HepG2 (cell line): ENCODE results near the gene LRIG1. TPM values are rescaled to one million over a fixed set of nuclear protein-coding genes. Genes with fewer than 3 reads are reported as not detected.
A peak's percentile ranks its signal among the peaks of the same experiment; 100 is the strongest.

ENCODE experiments used
- DR1 ChIP-seq: sonication (generic); formaldehyde crosslinking; IDR thresholded peaks from 2 replicates; pipeline ENCODE4 v1.8.0; 2021; ENCODE audit warnings: mild to moderate bottlenecking, missing genetic modification reagents, inconsistent platforms
- FOXJ3 ChIP-seq: sonication (generic); formaldehyde crosslinking; IDR thresholded peaks from 2 replicates; pipeline ENCODE4 v1.4.0; 2020; ENCODE audit warnings: missing genetic modification reagents, mild to moderate bottlenecking, borderline replicate concordance
- GATAD1 ChIP-seq: IDR thresholded peaks from 2 replicates; pipeline ENCODE4 v1.6.1; 2016; ENCODE audit warnings: missing genetic modification reagents, missing compliant biosample characterization
- MATR3 ChIP-seq: sonication (generic); formaldehyde crosslinking; IDR thresholded peaks from 2 replicates; pipeline ENCODE4 v1.4.0; 2020; ENCODE audit warnings: missing genetic modification reagents
- NR2F2 ChIP-seq: IDR thresholded peaks from 2 replicates; pipeline ENCODE4 v1.6.1; 2012; ENCODE audit warnings: low read depth, inconsistent platforms, borderline replicate concordance
- SMAD1 ChIP-seq: sonication (generic); formaldehyde crosslinking; IDR thresholded peaks from 2 replicates; pipeline ENCODE4 v1.4.0; 2020; ENCODE audit warnings: missing genetic modification reagents, low read depth, mild to moderate bottlenecking, borderline replicate concordance
- SP1 ChIP-seq, 2 experiments: fragments of 450-650 bp in 1 of 2; sonication (generic) in 1 of 2; formaldehyde crosslinking in 1 of 2; IDR thresholded peaks; 2 replicates each; pipeline versions ENCODE4 v1.4.0 to v1.6.1; 2016 to 2020; ENCODE audit warnings: missing genetic modification reagents in 1 of 2
- TMF1 ChIP-seq: sonication (generic); formaldehyde crosslinking; IDR thresholded peaks from 2 replicates; pipeline ENCODE4 v1.8.1; 2022; ENCODE audit warnings: low read depth, missing genetic modification reagents
- ZFP36L2 ChIP-seq: sonication (generic); formaldehyde crosslinking; IDR thresholded peaks from 2 replicates; pipeline ENCODE4 v1.4.0; 2020; ENCODE audit warnings: missing genetic modification reagents
- ZNF260 ChIP-seq: sonication (generic); formaldehyde crosslinking; IDR thresholded peaks from 2 replicates; pipeline ENCODE4 v1.4.0; 2020; ENCODE audit warnings: missing genetic modification reagents, low read depth, mild to moderate bottlenecking, borderline replicate concordance
- ZNF34 ChIP-seq: sonication (generic); formaldehyde crosslinking; IDR thresholded peaks from 2 replicates; pipeline ENCODE4 v1.4.0; 2020; ENCODE audit warnings: mild to moderate bottlenecking, missing genetic modification reagents, borderline replicate concordance
- ZZZ3 ChIP-seq: sonication (generic); formaldehyde crosslinking; IDR thresholded peaks from 2 replicates; pipeline ENCODE4 v1.4.0; 2020; ENCODE audit warnings: missing genetic modification reagents, mild to moderate bottlenecking, borderline replicate concordance
- polyA plus RNA-seq, 8 experiments: library from polyadenylated mRNA; depleted of rRNA in 3 of 8; stranded (reverse) in 7 of 8; unstranded in 1 of 8; fragments of >200 nt; fragmentation: Illumina TruSeq in 4 of 8; extraction: Trizol in 4 of 8; gene quantifications; 2 replicates each; pipeline versions ENCODE4 v1.2.1 to v1.2.3, GENCODE V29; 2011 to 2016; ENCODE audit warnings: low read depth in 4 of 8, missing spikeins in 1 of 8, mixed read lengths in 1 of 8; ENCODE audit not compliant: insufficient read depth in 1 of 8
- total RNA-seq, 5 experiments: library from RNA; depleted of rRNA; stranded (reverse); fragments of >200 nt; fragmentation: Illumina TruSeq; extraction: Trizol; gene quantifications; 2 replicates each; pipeline ENCODE4 v1.2.3, GENCODE V29; 2016; ENCODE audit warnings: low read depth in 1 of 5
- TF ChIP-seq, protein P1 (sequence below): sonication (generic); formaldehyde crosslinking; IDR thresholded peaks from 2 replicates; pipeline ENCODE4 v1.4.0; 2020; ENCODE audit warnings: missing genetic modification reagents
- TF ChIP-seq, protein P2 (sequence below): sonication (generic); formaldehyde crosslinking; IDR thresholded peaks from 2 replicates; pipeline ENCODE4 v1.4.0; 2020; ENCODE audit warnings: missing genetic modification reagents, low read depth, mild to moderate bottlenecking, borderline replicate concordance
- TF ChIP-seq, protein P3 (sequence below): sonication (generic); formaldehyde crosslinking; IDR thresholded peaks from 2 replicates; pipeline ENCODE4 v1.4.0; 2020; ENCODE audit warnings: mild to moderate bottlenecking, missing genetic modification reagents
- TF ChIP-seq, protein P4 (sequence below): sonication (generic); formaldehyde crosslinking; IDR thresholded peaks from 2 replicates; pipeline ENCODE4 v1.8.0; 2022; ENCODE audit warnings: mild to moderate bottlenecking, missing genetic modification reagents; ENCODE audit not compliant: insufficient replicate concordance
- TF ChIP-seq, protein P5 (sequence below): sonication (generic); formaldehyde crosslinking; IDR thresholded peaks from 2 replicates; pipeline ENCODE4 v1.4.0; 2020; ENCODE audit warnings: missing genetic modification reagents, mild to moderate bottlenecking, borderline replicate concordance
- TF ChIP-seq, protein P6 (sequence below): fragments of 450-650 bp; IDR thresholded peaks from 2 replicates; pipeline ENCODE4 v1.6.1; 2017

The LRIG1 gene
- total and polyA plus RNA-seq, 2 of the 13 experiments (the other 11 are each of a cell fraction or from before 2014, with no cell fraction given): 17.8 to 24.8 TPM

DNA sequence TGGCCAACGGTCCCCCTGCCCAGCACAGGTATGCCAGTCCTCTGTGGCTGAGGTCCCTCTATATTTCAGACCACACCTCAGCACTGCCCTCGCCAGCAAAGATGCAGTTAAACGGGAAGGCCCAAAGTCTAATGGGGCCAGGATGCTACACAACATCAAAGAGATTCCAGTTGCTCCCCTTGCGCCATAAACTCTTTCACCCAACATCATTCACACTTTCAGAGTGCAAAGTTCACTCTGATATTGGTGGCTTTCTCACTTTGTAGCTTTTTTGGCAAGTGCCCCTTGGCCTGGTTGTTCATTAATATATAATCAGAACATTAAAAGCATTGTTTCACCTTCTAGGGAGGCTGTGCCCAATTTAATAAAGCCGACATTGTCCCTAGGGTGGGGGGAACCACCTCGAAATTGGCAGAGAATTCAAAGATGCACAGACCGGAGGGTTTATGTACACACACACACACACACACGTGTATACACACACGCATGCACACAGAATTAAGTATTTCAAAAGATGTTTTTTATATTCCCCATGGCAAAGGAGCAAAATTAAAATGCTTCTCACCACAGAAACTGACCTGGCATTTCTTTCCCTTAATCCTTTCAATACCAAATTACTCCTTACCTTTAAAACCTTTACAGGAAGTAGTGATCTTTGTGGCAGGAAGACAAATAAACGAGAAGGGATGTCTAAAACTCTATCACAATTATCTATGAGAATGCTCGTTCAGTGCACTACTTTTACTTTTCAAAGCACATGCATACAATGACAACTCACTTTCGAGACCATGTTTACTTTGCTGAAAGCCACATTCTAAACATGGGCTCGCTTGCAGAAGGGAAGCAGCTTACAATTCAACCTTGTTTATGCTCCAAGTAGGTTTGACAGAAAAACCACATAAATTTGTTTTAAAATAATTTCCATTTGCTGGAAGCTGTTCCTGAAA is 19.5 kb downstream of the LRIG1 start (continued):
- TF ChIP-seq ZZZ3 (CRISPR knock-in tag) (0 out of 2 replicates have a peak, but pooled peaks have one; percentile 62), MATR3 (CRISPR knock-in tag) (no peak), ZFP36L2 (CRISPR knock-in tag) (no peak), GATAD1 (CRISPR knock-in tag) (peak; percentile 79), DR1 (no peak), ZNF34 (CRISPR knock-in tag) (peak; percentile 76; the same call in 1 of the 2 replicates), FOXJ3 (CRISPR knock-in tag) (peak; percentile 92), NR2F2 (peak; percentile 97), SMAD1 (CRISPR knock-in tag) (no peak), SP1 (IDR thresholded peaks at IDR 0.05) (no peak), SP1 (CRISPR knock-in tag; IDR thresholded peaks at IDR 0.05) (no peak; the same call in 1 of the 2 replicates), ZNF260 (no peak), TMF1 (no peak)
- TF ChIP-seq, protein P1, sequence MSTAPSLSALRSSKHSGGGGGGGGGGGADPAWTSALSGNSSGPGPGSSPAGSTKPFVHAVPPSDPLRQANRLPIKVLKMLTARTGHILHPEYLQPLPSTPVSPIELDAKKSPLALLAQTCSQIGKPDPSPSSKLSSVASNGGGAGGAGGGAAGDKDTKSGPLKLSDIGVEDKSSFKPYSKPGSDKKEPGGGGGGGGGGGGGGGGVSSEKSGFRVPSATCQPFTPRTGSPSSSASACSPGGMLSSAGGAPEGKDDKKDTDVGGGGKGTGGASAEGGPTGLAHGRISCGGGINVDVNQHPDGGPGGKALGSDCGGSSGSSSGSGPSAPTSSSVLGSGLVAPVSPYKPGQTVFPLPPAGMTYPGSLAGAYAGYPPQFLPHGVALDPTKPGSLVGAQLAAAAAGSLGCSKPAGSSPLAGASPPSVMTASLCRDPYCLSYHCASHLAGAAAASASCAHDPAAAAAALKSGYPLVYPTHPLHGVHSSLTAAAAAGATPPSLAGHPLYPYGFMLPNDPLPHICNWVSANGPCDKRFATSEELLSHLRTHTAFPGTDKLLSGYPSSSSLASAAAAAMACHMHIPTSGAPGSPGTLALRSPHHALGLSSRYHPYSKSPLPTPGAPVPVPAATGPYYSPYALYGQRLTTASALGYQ: peak; percentile 100
- TF ChIP-seq, protein P2, sequence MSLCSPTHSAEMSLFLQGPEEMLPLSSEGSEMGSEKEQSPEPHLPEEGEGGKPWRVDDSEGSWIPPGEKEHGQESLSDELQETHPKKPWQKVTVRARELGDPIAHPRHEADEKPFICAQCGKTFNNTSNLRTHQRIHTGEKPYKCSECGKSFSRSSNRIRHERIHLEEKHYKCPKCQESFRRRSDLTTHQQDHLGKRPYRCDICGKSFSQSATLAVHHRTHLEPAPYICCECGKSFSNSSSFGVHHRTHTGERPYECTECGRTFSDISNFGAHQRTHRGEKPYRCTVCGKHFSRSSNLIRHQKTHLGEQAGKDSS: peak; percentile 64; the same call in 1 of the 2 replicates
- TF ChIP-seq, protein P3, sequence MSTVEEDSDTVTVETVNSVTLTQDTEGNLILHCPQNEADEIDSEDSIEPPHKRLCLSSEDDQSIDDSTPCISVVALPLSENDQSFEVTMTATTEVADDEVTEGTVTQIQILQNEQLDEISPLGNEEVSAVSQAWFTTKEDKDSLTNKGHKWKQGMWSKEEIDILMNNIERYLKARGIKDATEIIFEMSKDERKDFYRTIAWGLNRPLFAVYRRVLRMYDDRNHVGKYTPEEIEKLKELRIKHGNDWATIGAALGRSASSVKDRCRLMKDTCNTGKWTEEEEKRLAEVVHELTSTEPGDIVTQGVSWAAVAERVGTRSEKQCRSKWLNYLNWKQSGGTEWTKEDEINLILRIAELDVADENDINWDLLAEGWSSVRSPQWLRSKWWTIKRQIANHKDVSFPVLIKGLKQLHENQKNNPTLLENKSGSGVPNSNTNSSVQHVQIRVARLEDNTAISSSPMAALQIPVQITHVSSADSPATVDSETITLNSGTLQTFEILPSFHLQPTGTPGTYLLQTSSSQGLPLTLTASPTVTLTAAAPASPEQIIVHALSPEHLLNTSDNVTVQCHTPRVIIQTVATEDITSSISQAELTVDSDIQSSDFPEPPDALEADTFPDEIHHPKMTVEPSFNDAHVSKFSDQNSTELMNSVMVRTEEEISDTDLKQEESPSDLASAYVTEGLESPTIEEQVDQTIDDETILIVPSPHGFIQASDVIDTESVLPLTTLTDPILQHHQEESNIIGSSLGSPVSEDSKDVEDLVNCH (CRISPR knock-in tag): 0 out of 2 replicates have a peak, but pooled peaks have one; percentile 62
- TF ChIP-seq, protein P4, sequence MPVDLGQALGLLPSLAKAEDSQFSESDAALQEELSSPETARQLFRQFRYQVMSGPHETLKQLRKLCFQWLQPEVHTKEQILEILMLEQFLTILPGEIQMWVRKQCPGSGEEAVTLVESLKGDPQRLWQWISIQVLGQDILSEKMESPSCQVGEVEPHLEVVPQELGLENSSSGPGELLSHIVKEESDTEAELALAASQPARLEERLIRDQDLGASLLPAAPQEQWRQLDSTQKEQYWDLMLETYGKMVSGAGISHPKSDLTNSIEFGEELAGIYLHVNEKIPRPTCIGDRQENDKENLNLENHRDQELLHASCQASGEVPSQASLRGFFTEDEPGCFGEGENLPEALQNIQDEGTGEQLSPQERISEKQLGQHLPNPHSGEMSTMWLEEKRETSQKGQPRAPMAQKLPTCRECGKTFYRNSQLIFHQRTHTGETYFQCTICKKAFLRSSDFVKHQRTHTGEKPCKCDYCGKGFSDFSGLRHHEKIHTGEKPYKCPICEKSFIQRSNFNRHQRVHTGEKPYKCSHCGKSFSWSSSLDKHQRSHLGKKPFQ: peak; percentile 64
- TF ChIP-seq, protein P5, sequence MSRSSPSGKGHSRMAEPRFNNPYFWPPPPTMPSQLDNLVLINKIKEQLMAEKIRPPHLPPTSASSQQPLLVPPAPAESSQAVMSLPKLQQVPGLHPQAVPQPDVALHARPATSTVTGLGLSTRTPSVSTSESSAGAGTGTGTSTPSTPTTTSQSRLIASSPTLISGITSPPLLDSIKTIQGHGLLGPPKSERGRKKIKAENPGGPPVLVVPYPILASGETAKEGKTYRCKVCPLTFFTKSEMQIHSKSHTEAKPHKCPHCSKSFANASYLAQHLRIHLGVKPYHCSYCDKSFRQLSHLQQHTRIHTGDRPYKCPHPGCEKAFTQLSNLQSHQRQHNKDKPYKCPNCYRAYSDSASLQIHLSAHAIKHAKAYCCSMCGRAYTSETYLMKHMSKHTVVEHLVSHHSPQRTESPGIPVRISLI (CRISPR knock-in tag): peak; percentile 82; the same call in 1 of the 2 replicates
- TF ChIP-seq, protein P6, sequence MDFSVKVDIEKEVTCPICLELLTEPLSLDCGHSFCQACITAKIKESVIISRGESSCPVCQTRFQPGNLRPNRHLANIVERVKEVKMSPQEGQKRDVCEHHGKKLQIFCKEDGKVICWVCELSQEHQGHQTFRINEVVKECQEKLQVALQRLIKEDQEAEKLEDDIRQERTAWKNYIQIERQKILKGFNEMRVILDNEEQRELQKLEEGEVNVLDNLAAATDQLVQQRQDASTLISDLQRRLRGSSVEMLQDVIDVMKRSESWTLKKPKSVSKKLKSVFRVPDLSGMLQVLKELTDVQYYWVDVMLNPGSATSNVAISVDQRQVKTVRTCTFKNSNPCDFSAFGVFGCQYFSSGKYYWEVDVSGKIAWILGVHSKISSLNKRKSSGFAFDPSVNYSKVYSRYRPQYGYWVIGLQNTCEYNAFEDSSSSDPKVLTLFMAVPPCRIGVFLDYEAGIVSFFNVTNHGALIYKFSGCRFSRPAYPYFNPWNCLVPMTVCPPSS: no peak
